ENCODE measurements around the gene CMIP.

CMIP gene

DNA sequence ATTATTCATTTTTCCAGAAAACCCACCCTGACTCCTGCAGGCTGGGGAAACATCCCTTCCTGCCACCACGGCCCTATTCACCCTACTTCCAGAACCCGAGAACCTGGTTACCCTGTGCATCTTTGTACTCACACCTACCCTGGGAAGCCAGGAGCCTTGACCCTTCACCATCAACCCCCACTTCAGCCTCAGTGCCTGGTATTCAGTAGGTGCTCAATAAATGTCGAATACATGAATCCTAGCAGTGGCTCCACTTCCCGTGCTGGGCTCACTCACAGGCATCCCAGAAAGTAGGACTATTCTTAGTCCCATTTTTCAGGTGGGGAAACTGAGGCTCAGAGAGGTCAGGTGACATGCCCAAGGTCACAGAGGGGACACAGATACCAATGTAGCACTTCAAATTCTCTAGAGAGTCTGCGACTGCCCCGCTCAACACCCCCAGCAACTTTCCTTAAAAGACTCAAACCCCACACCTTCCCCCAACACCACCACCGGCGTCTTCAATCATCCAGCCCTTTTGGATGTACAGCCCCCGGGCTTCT, 36.1 kb upstream of the CMIP start:
- TF ChIP-seq, protein P1, sequence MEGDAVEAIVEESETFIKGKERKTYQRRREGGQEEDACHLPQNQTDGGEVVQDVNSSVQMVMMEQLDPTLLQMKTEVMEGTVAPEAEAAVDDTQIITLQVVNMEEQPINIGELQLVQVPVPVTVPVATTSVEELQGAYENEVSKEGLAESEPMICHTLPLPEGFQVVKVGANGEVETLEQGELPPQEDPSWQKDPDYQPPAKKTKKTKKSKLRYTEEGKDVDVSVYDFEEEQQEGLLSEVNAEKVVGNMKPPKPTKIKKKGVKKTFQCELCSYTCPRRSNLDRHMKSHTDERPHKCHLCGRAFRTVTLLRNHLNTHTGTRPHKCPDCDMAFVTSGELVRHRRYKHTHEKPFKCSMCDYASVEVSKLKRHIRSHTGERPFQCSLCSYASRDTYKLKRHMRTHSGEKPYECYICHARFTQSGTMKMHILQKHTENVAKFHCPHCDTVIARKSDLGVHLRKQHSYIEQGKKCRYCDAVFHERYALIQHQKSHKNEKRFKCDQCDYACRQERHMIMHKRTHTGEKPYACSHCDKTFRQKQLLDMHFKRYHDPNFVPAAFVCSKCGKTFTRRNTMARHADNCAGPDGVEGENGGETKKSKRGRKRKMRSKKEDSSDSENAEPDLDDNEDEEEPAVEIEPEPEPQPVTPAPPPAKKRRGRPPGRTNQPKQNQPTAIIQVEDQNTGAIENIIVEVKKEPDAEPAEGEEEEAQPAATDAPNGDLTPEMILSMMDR (IDR thresholded peaks at IDR 0.05): no peak
- H3K9me3 ChIP-seq: no peaks in the 10 kb centered on the region
- H3K36me3 ChIP-seq: no peaks in the 10 kb centered on the region
- no peak overlapping the region for H3K4me3 ChIP-seq (ENCODE audit: low read depth in 1 of 2, low read length in 1 of 2)
- no peaks in the 10 kb centered on the region for H3K27me3 ChIP-seq
- no peak overlapping the region for H3K27ac ChIP-seq
- peaks cover 5% of the 10 kb centered on the region in 2 experiments for H3K4me1 ChIP-seq (ENCODE audit: control insufficient read depth in 1 of 2, insufficient read depth in 1 of 2, low read depth in 1 of 2, low read length in 1 of 2)

DNA sequence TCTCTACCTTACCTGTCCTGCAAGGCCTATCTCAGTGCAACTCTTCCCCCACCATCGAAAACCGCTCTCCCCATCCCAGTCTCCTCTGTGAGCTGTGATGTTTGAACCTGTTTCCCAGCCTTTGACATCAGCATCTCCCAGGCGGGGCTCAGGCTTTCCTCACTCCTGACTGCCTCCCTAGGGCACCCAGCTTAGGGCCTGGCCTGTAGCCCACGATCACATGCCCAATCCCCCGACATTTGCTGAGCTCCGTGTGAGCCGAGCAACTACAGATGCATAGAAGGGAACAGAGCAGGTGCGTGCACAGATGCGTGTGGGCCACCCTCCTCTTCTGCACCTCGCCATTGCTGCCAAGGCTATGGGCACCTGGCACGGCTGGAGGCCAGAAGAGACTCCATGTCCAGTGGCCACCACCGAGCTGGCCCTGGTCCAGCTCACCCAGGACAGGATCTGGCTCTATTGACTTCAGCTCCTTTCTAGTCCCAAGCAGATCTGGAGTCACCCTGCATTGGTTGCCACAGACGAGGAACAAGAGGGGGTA, 35.5 kb upstream of the CMIP start:
- no peak overlapping the region for H3K27ac ChIP-seq
- TF ChIP-seq, protein P1 (IDR thresholded peaks at IDR 0.05): no peak

DNA sequence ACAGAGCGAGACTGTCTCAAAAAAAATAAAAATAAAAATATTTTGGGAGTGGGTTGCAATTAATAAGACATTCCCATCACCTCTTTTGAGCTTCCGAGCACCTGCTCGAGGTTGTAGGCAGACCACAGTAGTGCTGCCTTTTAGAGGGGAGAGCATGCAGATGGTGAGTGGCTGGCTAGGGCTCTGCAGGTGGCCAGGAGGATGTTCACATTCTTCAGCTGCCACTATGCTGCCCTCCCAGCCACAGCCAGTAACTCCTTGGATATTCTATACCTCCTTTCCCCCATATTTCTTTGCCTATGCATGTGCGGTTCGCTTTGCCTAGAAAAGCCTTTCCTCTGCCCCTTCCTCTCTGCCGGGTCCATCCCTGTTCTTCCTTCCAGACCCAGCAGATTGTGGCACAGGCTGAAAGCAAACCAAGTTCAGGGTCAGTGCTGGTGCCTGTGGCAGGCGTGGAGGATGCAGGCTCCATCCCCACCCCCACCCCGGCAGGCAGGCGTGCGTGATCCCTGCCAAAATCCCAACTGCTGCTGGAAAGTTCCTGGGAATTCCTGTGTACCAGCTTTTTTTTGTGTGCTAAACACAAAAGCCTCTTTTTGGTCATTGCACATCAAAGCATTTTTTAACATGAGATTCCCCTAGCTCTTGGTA, 33.8 kb upstream of the CMIP start:
- Histone ChIP-seq H3K36me3 (no peaks in the 10 kb centered on the region), H3K4me3 (ENCODE audit: low read depth in 1 of 2, low read length in 1 of 2) (no peak overlapping the region), H3K4me1 (ENCODE audit: control insufficient read depth in 1 of 2, insufficient read depth in 1 of 2, low read depth in 1 of 2, low read length in 1 of 2) (no peaks in the 10 kb centered on the region), H3K9me3 (no peaks in the 10 kb centered on the region), H3K27ac (no peak overlapping the region), H3K27me3 (no peaks in the 10 kb centered on the region)
- TF ChIP-seq, protein P1 (IDR thresholded peaks at IDR 0.05): no peak

More for the DNA sequence above, 35.5 kb upstream of the CMIP start:
- H3K9me3 ChIP-seq: no peaks in the 10 kb centered on the region
- H3K4me3 ChIP-seq (ENCODE audit: low read depth in 1 of 2, low read length in 1 of 2): no peak overlapping the region
- no peaks in the 10 kb centered on the region for H3K27me3 ChIP-seq
- H3K4me1 ChIP-seq (ENCODE audit: control insufficient read depth in 1 of 2, insufficient read depth in 1 of 2, low read depth in 1 of 2, low read length in 1 of 2): peaks cover 0 to under 1% of the 10 kb centered on the region in 2 experiments
- no peaks in the 10 kb centered on the region for H3K36me3 ChIP-seq

DNA sequence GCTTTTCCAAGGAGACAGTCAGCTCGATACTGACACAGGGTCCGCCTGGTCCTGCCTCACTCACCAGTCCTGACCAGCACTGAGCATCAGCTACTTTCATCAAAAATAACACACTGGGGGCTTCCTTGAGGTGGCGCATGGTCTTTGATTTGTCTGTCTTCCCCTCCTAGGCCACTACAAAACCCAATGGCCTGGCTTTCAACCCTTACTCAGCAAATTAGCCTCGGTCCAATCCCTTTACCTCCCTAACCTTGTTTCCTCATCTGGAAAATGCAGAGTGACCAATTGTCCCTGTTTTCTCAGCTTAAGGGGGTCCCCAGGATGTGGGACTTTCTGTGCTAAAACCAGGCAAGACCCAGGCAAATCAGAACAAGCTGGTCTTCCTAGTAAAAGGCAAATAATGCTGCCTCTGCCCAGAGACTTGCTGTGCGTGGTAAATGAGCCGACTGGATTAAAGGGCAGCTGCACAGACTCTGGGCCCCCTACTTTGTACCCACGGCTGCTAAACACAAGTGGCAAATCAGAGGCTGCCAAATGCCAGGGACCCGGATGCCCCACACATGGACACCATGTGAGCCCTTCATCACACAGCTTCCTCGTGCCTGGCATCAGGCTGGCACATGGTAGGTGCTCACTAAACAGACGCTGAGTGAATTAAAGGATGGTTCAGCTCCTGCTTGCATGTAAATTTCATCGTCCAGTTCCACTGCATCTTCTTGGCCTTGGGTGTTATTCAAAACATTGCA, 31.2 kb upstream of the CMIP start:
- Histone ChIP-seq H3K4me1 (ENCODE audit: control insufficient read depth in 1 of 2, insufficient read depth in 1 of 2, low read depth in 1 of 2, low read length in 1 of 2) (no peaks in the 10 kb centered on the region), H3K27ac (no peak overlapping the region), H3K9me3 (no peaks in the 10 kb centered on the region), H3K4me3 (ENCODE audit: low read depth in 1 of 2, low read length in 1 of 2) (no peak overlapping the region), H3K27me3 (no peaks in the 10 kb centered on the region), H3K36me3 (no peaks in the 10 kb centered on the region)
- TF ChIP-seq, protein P1 (IDR thresholded peaks at IDR 0.05): no peak

DNA sequence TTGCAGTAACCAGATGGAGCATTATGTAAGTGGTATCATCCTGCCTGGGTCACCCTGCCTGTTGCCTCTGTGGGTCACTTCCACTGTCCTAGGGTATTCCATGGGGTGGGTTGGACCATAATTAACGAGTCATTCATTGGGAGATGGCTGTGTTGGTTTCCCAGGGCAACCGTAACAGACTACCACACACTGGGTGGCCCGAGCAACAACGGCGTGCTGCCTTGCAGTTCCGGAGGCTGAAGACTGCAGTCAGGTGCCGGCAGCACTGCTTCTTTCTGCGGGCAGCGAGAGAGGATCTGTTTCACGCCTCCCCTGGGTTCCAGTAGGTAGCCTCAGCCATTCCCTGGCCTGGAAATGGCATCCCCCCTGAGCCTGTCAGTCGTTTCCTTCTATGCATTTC, 28.9 kb upstream of the CMIP start:
- Histone ChIP-seq H3K4me3 (ENCODE audit: low read depth in 1 of 2, low read length in 1 of 2) (no peak overlapping the region), H3K27ac (no peak overlapping the region), H3K36me3 (no peaks in the 10 kb centered on the region), H3K9me3 (no peaks in the 10 kb centered on the region), H3K27me3 (no peaks in the 10 kb centered on the region), H3K4me1 (ENCODE audit: control insufficient read depth in 1 of 2, insufficient read depth in 1 of 2, low read depth in 1 of 2, low read length in 1 of 2) (no peaks in the 10 kb centered on the region)
- TF ChIP-seq, protein P1 (IDR thresholded peaks at IDR 0.05): no peak
